Measurements from ENCODE around the gene MARS1. TPM values are rescaled to one million over a fixed set of nuclear protein-coding genes. Genes with fewer than 3 reads are reported as not detected.

MARS1 gene
- total and polyA plus RNA-seq, 2 donors from 2014 or later: 62.8 to 158 TPM

- FAIRE-seq: no peak
- H3K4me3 ChIP-seq (ENCODE audit: low read length in 3 of 3): no peak overlapping the region
- no peak overlapping the region for H3K27ac ChIP-seq (ENCODE audit: low read depth in 2 of 2, low read length in 2 of 2)
- no peaks in the 10 kb centered on the region for H3K27me3 ChIP-seq (ENCODE audit: control insufficient read depth, insufficient read depth, low read length)
- H3K4me1 ChIP-seq (ENCODE audit: control insufficient read depth in 2 of 3, insufficient read depth in 2 of 3, low read depth in 1 of 3, low read length in 3 of 3): no peaks in the 10 kb centered on the region
- DNase-seq: no peak
- H3K9me3 ChIP-seq (ENCODE audit: control insufficient read depth in 2 of 3, insufficient read depth in 1 of 3, low read length in 3 of 3): no peaks in the 10 kb centered on the region
- intact Hi-C loops (cut with DNase I): no loop called here
- no peak overlapping the region for H3K9ac ChIP-seq (ENCODE audit: low read length in 3 of 3)
- no peak for TF ChIP-seq CTCF (IDR thresholded peaks at IDR 0.05; ENCODE audit: borderline replicate concordance, extremely low read depth, insufficient read depth)
- peaks cover 19 to 71% (median 44%) of the 10 kb centered on the region in 3 donors for H3K36me3 ChIP-seq (ENCODE audit: control insufficient read depth in 2 of 3, insufficient read depth in 3 of 3, low read length in 3 of 3)
Observed at GRCh38 chr12:57535764-57536596, 48.1 kb downstream of the MARS1 start.

GRCh38 chr12:57536597-57536942, 48.7 kb downstream of the MARS1 start:
- Histone ChIP-seq H3K27ac (ENCODE audit: low read depth in 2 of 2, low read length in 2 of 2) (no peak overlapping the region), H3K36me3 (ENCODE audit: control insufficient read depth in 2 of 3, insufficient read depth in 3 of 3, low read length in 3 of 3) (peaks cover 17 to 65% (median 42%) of the 10 kb centered on the region in 3 donors)
- intact Hi-C loops (cut with DNase I): no loop called here

GRCh38 chr12:57539134-57539768, 51.4 kb downstream of the MARS1 start:
- FAIRE-seq: no peak
- DNase-seq: no peak
- no peak overlapping the region for H3K4me3 ChIP-seq (ENCODE audit: low read length in 3 of 3)
- H3K4me1 ChIP-seq (ENCODE audit: control insufficient read depth in 2 of 3, insufficient read depth in 2 of 3, low read depth in 1 of 3, low read length in 3 of 3): no peaks in the 10 kb centered on the region
- H3K27ac ChIP-seq (ENCODE audit: low read depth in 2 of 2, low read length in 2 of 2): no peak overlapping the region
- peaks cover 4 to 39% (median 22%) of the 10 kb centered on the region in 3 donors for H3K36me3 ChIP-seq (ENCODE audit: control insufficient read depth in 2 of 3, insufficient read depth in 3 of 3, low read length in 3 of 3)
- intact Hi-C loops (cut with DNase I): no loop called here
- H3K27me3 ChIP-seq (ENCODE audit: control insufficient read depth, insufficient read depth, low read length): no peaks in the 10 kb centered on the region
- TF ChIP-seq CTCF (IDR thresholded peaks at IDR 0.05; ENCODE audit: borderline replicate concordance, extremely low read depth, insufficient read depth): no peak
- H3K9ac ChIP-seq (ENCODE audit: low read length in 3 of 3): no peak overlapping the region
- H3K9me3 ChIP-seq (ENCODE audit: control insufficient read depth in 2 of 3, insufficient read depth in 1 of 3, low read length in 3 of 3): no peaks in the 10 kb centered on the region

More at GRCh38 chr12:57536597-57536942, 48.7 kb downstream of the MARS1 start:
- Histone ChIP-seq H3K27me3 (ENCODE audit: control insufficient read depth, insufficient read depth, low read length) (no peaks in the 10 kb centered on the region), H3K9me3 (ENCODE audit: control insufficient read depth in 2 of 3, insufficient read depth in 1 of 3, low read length in 3 of 3) (no peaks in the 10 kb centered on the region), H3K4me3 (ENCODE audit: low read length in 3 of 3) (no peak overlapping the region), H3K9ac (ENCODE audit: low read length in 3 of 3) (no peak overlapping the region), H3K4me1 (ENCODE audit: control insufficient read depth in 2 of 3, insufficient read depth in 2 of 3, low read depth in 1 of 3, low read length in 3 of 3) (no peaks in the 10 kb centered on the region)
- DNase-seq (no peak), FAIRE-seq (no peak)
- no peak for TF ChIP-seq CTCF (IDR thresholded peaks at IDR 0.05; ENCODE audit: borderline replicate concordance, extremely low read depth, insufficient read depth)

All from kidney (tissue), 14 donors.